ENCODE results near the gene CORO6. TPM values are rescaled to one million over a fixed set of nuclear protein-coding genes. Genes with fewer than 3 reads are reported as not detected.

The CORO6 gene
- total RNA-seq, 1 experiment from 2014 or later: 35.0 TPM

- ChIA-PET CTCF (no interaction called here), POLR2A (ENCODE audit: unreplicated experiment) (no interaction called here)
- H3K4me3 ChIP-seq: no peak overlapping the region
- H3K4me2 ChIP-seq: no peak overlapping the region
- H2AFZ ChIP-seq: no peak overlapping the region
- TF ChIP-seq, protein P1, sequence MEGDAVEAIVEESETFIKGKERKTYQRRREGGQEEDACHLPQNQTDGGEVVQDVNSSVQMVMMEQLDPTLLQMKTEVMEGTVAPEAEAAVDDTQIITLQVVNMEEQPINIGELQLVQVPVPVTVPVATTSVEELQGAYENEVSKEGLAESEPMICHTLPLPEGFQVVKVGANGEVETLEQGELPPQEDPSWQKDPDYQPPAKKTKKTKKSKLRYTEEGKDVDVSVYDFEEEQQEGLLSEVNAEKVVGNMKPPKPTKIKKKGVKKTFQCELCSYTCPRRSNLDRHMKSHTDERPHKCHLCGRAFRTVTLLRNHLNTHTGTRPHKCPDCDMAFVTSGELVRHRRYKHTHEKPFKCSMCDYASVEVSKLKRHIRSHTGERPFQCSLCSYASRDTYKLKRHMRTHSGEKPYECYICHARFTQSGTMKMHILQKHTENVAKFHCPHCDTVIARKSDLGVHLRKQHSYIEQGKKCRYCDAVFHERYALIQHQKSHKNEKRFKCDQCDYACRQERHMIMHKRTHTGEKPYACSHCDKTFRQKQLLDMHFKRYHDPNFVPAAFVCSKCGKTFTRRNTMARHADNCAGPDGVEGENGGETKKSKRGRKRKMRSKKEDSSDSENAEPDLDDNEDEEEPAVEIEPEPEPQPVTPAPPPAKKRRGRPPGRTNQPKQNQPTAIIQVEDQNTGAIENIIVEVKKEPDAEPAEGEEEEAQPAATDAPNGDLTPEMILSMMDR (conservative IDR thresholded peaks at IDR 0.05): no peak
- TF ChIP-seq EZH2 (IDR thresholded peaks at IDR 0.05; ENCODE audit: low read depth): no peak
- H3K4me1 ChIP-seq (replicated peaks; ENCODE audit: insufficient read depth): no peaks in the 10 kb centered on the region
- no peaks in the 10 kb centered on the region for H3K79me2 ChIP-seq (ENCODE audit: low read depth)
- H4K20me1 ChIP-seq (ENCODE audit: insufficient read depth): no peaks in the 10 kb centered on the region
- intact Hi-C loops (cut with micrococcal nuclease; ENCODE audit: unreplicated experiment): no loop called here
- no peaks in the 10 kb centered on the region for H3K9me3 ChIP-seq (ENCODE audit: insufficient read depth, low read depth)
- H3K27ac ChIP-seq: no peak overlapping the region
- BruUV-seq (replicated peaks): no TSS peak
- no peaks in the 10 kb centered on the region for H3F3A ChIP-seq (ENCODE audit: insufficient read depth, low read depth)
- no peaks in the 10 kb centered on the region for H3K9me2 ChIP-seq (ENCODE audit: insufficient read depth)
- no peaks in the 10 kb centered on the region for H3K36me3 ChIP-seq (ENCODE audit: low read depth)
- H3K27me3 ChIP-seq (ENCODE audit: insufficient read depth, low read depth): no peaks in the 10 kb centered on the region
- DNase-seq: peak in 1 of 2 experiments; percentile 8
Measured at GRCh38 chr17:29576214-29577000, 46.3 kb downstream of the CORO6 start.

DNA sequence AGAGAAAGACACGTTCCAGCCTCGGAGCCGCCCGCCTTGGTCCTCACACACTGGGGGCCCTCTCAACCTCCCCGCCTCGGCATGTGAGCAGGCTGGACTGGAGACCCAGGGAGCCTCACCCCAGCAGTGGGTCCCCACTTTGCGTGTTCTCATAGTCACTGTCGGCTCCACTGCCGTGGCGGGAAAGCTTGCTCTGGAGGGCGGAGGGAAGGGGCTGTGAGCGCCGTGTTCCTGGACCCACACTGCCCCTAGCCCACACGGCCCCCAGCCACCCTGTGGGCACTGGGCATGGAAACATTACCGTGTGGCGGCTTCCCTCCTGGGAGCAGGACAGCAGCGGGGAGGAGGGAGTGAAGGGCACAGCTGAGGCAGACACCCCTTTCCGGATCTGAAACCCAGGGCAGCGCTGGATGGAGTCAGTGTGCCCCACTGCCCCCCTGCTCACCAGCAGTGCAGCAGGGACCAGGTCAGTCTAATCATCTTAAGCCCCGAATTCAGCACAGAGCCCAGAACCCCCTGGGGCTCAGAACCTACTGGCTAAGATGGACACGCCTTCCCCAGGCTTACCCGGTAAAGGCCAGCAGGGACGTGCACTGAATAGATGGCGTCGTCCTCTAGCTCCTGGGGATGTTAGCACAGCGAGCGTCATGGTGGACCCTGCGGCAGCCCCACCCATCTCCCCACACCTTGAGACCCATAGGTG, 47.0 kb downstream of the CORO6 start:
- intact Hi-C loops (cut with micrococcal nuclease; ENCODE audit: unreplicated experiment): no loop called here
- Histone ChIP-seq H3K9me3 (ENCODE audit: insufficient read depth, low read depth) (no peaks in the 10 kb centered on the region), H3K27me3 (ENCODE audit: insufficient read depth, low read depth) (no peaks in the 10 kb centered on the region), H3K4me3 (no peak overlapping the region), H3K36me3 (ENCODE audit: low read depth) (no peaks in the 10 kb centered on the region), H3K4me1 (replicated peaks; ENCODE audit: insufficient read depth) (no peaks in the 10 kb centered on the region), H3F3A (ENCODE audit: insufficient read depth, low read depth) (no peaks in the 10 kb centered on the region), H3K9me2 (ENCODE audit: insufficient read depth) (no peaks in the 10 kb centered on the region), H3K4me2 (no peak overlapping the region), H3K79me2 (ENCODE audit: low read depth) (no peaks in the 10 kb centered on the region), H3K27ac (no peak overlapping the region), H2AFZ (no peak overlapping the region), H4K20me1 (ENCODE audit: insufficient read depth) (no peaks in the 10 kb centered on the region)
- TF ChIP-seq EZH2 (IDR thresholded peaks at IDR 0.05; ENCODE audit: low read depth): no peak
- TF ChIP-seq, protein P1 (conservative IDR thresholded peaks at IDR 0.05): no peak
- BruUV-seq (replicated peaks): no TSS peak
- DNase-seq: peak in 1 of 2 experiments; percentile 13
- ChIA-PET CTCF (no interaction called here), POLR2A (ENCODE audit: unreplicated experiment) (no interaction called here)

DNA sequence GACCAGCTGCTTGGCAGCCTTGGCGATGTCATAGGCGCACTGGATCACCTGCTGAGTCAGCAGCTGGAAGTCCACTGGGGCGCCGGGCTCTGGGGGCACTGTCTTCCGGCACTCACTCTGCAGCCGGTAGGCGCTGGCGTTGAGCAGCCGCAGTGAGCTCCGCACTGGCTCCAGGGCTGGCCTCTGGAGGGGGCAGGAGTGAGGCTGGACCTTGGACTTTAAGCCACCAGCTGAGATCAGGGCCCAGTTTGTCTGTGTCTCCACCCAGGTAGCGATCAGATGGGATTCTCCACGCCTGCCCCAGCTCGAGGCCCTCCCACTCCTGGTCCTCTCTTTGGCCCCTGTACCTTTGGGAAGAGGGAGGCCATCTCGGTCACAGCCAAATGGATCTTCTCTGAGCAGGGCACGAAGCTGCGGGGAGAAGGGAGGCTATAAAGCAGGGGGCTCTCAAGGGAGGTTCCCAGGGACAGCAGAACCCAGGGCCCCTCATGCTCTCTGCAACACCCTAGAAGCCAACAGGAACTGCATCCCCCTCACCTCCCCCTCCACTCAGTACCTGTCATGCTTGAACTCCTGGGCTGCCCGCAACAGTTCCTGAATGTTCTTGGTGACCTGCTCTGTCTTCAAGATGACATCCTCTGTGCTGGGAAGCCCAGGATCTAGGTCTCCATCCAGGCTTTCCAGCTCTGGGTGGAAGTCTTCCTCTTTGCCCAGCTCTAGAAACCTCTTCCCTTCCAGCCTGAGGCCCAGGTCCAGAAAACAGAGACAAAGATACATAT, 47.8 kb downstream of the CORO6 start:
- Histone ChIP-seq H2AFZ (no peak overlapping the region), H3K79me2 (ENCODE audit: low read depth) (no peaks in the 10 kb centered on the region), H3K27ac (no peak overlapping the region), H3K9me3 (ENCODE audit: insufficient read depth, low read depth) (no peaks in the 10 kb centered on the region), H4K20me1 (ENCODE audit: insufficient read depth) (no peaks in the 10 kb centered on the region), H3K4me3 (no peak overlapping the region), H3K4me1 (replicated peaks; ENCODE audit: insufficient read depth) (no peaks in the 10 kb centered on the region), H3K36me3 (ENCODE audit: low read depth) (no peaks in the 10 kb centered on the region), H3K9me2 (ENCODE audit: insufficient read depth) (no peaks in the 10 kb centered on the region), H3K27me3 (ENCODE audit: insufficient read depth, low read depth) (no peaks in the 10 kb centered on the region), H3K4me2 (no peak overlapping the region), H3F3A (ENCODE audit: insufficient read depth, low read depth) (0 out of 2 replicates have a peak, but pooled peaks cover 1% of the 10 kb centered on the region)
- DNase-seq: peak in 1 of 2 experiments; percentile 15
- POLR2A ChIA-PET (ENCODE audit: unreplicated experiment): interaction anchor here (0.6 kb wide), 1 partner anchor 367 kb away, joined by 3 read pairs; no protein-coding TSS in a partner anchor
- no TSS peak for BruUV-seq (replicated peaks)
- no peak for TF ChIP-seq EZH2 (IDR thresholded peaks at IDR 0.05; ENCODE audit: low read depth)
- TF ChIP-seq, protein P1 (conservative IDR thresholded peaks at IDR 0.05): no peak
- intact Hi-C loops (cut with micrococcal nuclease; ENCODE audit: unreplicated experiment): no loop called here
- CTCF ChIA-PET: interaction anchor here (0.7 kb wide), 1 partner anchor 17 kb away, joined by 3 read pairs; no protein-coding TSS in a partner anchor
